ENCODE data around the gene RALGDS. TPM values are rescaled to one million over a fixed set of nuclear protein-coding genes. Genes with fewer than 3 reads are reported as not detected.

Gene RALGDS
- total and polyA plus RNA-seq, 2 of the 13 experiments (the other 11 are each of a cell fraction or from before 2014, with no cell fraction given), result 12.9 to 25.5 TPM

DNA sequence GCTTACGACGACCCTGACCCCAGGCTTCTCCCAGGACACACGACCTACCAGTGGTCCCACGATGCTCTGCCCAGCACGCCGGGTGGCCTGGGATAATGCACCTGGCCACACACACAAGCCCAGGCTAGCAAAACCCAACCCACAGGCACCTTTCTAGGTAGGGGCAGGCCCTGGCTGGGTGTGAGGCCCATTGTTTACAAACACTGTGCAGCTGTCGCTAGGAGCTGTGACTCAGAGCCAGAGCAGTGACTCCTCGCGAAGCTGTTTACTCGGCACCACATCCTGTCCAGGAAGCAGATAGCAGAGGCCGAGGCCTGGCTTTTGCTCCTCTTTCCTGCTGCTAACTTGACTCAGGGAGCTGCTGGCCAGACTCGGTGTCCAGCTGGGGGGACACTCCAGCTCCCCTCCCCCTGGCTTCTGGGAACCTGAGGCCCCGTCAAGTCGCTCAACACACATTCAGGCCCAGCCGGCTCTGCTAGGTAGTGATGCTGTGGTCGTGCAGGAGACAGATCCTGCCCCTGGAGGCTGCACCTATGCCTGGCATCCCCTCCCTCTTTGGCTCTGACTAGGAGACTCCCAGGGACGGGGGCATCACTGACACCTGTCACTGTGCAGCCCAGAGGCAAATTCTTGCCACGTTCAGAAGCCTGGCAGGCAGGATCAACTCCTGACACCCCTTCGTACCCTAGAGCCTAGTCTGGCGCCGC lies 12.8 kb upstream of the RALGDS start (continued):
- TF ChIP-seq TFDP1 (CRISPR knock-in tag; IDR thresholded peaks at IDR 0.05; ENCODE audit: borderline replicate concordance) (no peak), ZFY (CRISPR knock-in tag; IDR thresholded peaks at IDR 0.05) (peak; percentile 87), HNRNPH1 (optimal IDR thresholded peaks at IDR 0.05; ENCODE audit: low read depth, low read length) (no peak), KDM2A (CRISPR knock-in tag; IDR thresholded peaks at IDR 0.05; ENCODE audit: borderline replicate concordance, low read depth) (peak; percentile 66), MBNL3 (CRISPR knock-in tag; conservative IDR thresholded peaks at IDR 0.05) (no peak), HDAC1 (CRISPR knock-in tag; IDR thresholded peaks at IDR 0.05) (peak; percentile 72), ZNF451 (CRISPR knock-in tag; IDR thresholded peaks at IDR 0.05) (0 out of 2 replicates have a peak, but pooled peaks have one; percentile 40), ZMYM2 (CRISPR knock-in tag; IDR thresholded peaks at IDR 0.05) (no peak), GABPA (IDR thresholded peaks at IDR 0.05; ENCODE audit: low read depth, low read length) (no peak), GABPA (CRISPR knock-in tag; IDR thresholded peaks at IDR 0.05; ENCODE audit: low read depth) (peak; percentile 57), TGIF2 (CRISPR knock-in tag; IDR thresholded peaks at IDR 0.05) (peak; percentile 75; the same call in 1 of the 2 replicates), SMAD1 (CRISPR knock-in tag; IDR thresholded peaks at IDR 0.05; ENCODE audit: borderline replicate concordance, low read depth) (peak; percentile 30; the same call in 1 of the 2 replicates), CBFB (CRISPR knock-in tag; IDR thresholded peaks at IDR 0.05) (peak; percentile 48; the same call in 1 of the 2 replicates), ZNF547 (CRISPR knock-in tag; IDR thresholded peaks at IDR 0.05) (peak; percentile 71; the same call in 1 of the 2 replicates), ZBTB42 (CRISPR knock-in tag; IDR thresholded peaks at IDR 0.05) (peak; percentile 57; the same call in 1 of the 2 replicates), KLF16 (CRISPR knock-in tag; IDR thresholded peaks at IDR 0.05) (peak in 1 of 2 experiments; percentile 65; a peak in 2 of 4 replicates), ZNF350 (CRISPR knock-in tag; IDR thresholded peaks at IDR 0.05; ENCODE audit: borderline replicate concordance, low read depth) (peak; percentile 64), MEF2D (CRISPR knock-in tag; IDR thresholded peaks at IDR 0.05) (peak; percentile 56; the same call in 1 of the 2 replicates), ZNF839 (CRISPR knock-in tag; IDR thresholded peaks at IDR 0.05; ENCODE audit: borderline replicate concordance) (no peak), MXD4 (CRISPR knock-in tag; IDR thresholded peaks at IDR 0.05) (peak; percentile 54; the same call in 1 of the 2 replicates), ADNP (CRISPR knock-in tag; IDR thresholded peaks at IDR 0.05) (no peak)
- TF ChIP-seq, protein P1, sequence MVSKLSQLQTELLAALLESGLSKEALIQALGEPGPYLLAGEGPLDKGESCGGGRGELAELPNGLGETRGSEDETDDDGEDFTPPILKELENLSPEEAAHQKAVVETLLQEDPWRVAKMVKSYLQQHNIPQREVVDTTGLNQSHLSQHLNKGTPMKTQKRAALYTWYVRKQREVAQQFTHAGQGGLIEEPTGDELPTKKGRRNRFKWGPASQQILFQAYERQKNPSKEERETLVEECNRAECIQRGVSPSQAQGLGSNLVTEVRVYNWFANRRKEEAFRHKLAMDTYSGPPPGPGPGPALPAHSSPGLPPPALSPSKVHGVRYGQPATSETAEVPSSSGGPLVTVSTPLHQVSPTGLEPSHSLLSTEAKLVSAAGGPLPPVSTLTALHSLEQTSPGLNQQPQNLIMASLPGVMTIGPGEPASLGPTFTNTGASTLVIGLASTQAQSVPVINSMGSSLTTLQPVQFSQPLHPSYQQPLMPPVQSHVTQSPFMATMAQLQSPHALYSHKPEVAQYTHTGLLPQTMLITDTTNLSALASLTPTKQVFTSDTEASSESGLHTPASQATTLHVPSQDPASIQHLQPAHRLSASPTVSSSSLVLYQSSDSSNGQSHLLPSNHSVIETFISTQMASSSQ (IDR thresholded peaks at IDR 0.05; ENCODE audit: low read depth), result no peak
- TF ChIP-seq, protein P1 (CRISPR knock-in tag; IDR thresholded peaks at IDR 0.05; ENCODE audit: borderline replicate concordance), result peak; percentile 32; the same call in 1 of the 2 replicates
